Lower leg skin (tissue), 4 donors: Measurements from ENCODE around the gene OR2T6. TPM values are rescaled to one million over a fixed set of nuclear protein-coding genes. Genes with fewer than 3 reads are reported as not detected.
"Not testable (repeated sequence)": the region's sequence is repeated elsewhere in the genome, so short reads cannot be mapped to it uniquely, and the experiment has no call there.

Experiments used
- DNase-seq, 2 donors: peaks; one replicate each; pipeline ENCODE4 v3.0.0-alpha.2; 2019; ENCODE audit warnings: low spot score in 2 of 2
- H3K4me3 ChIP-seq: fragments of 200-600 bp; sonication (generic); 2 replicates; pipeline ENCODE4 v1.5.1; 2017; ENCODE audit warnings: mild to moderate bottlenecking, low read depth; ENCODE audit not compliant: poor library complexity, severe bottlenecking
- CTCF ChIP-seq, 3 donors: fragments of 450-650 bp; IDR thresholded peaks; one replicate each; pipeline ENCODE4 v1.5.1; 2016; ENCODE audit warnings: antibody characterized with exemption in 3 of 3, mild to moderate bottlenecking in 3 of 3, moderate library complexity in 2 of 3
- POLR2A ChIP-seq, 2 donors: fragments of 450-650 bp; IDR thresholded peaks; one replicate each; pipeline ENCODE4 v1.6.1; 2016 to 2017; ENCODE audit warnings: antibody characterized with exemption in 2 of 2, mild to moderate bottlenecking in 1 of 2, moderate library complexity in 1 of 2
- WGBS, 2 donors: methylation state at CpG; one replicate each; pipeline ENCODE4 v1.1.5; 2018; 5-methylcytosine and 5-hydroxymethylcytosine counted together
- intact Hi-C: fragments of 100-400 bp; cut with DNase I; formaldehyde crosslinking; loops from one replicate; pipeline ENCODE4 v1.15.0; 2023; ENCODE audit warnings: low total_unique reads
- total RNA-seq, 4 donors: library from RNA; depleted of rRNA; stranded (reverse); fragments of >200 nt; gene quantifications; one replicate each; pipeline ENCODE4 v1.1.0, GENCODE V29; 2016

The OR2T6 gene
- total RNA-seq, 4 donors from 2014 or later: not detected

- 69 to 78% methylated on average over 2 of the region's 2 CpGs for WGBS, 2 donors
- DNase-seq: no peak
- TF ChIP-seq CTCF (IDR thresholded peaks at IDR 0.05) (no peak), POLR2A (IDR thresholded peaks at IDR 0.05) (no peak)
- H3K4me3 ChIP-seq: no peak overlapping the region
- intact Hi-C loops: no loop called here
Measured at GRCh38 chr1:248417854-248418253, 42.3 kb downstream of the OR2T6 start.

GRCh38 chr1:248421384-248421783 lies 45.8 kb downstream of the OR2T6 start:
- WGBS, 2 donors: 14 to 21% methylated on average over 1 of the region's 1 CpG
- DNase-seq: no peak
- TF ChIP-seq POLR2A (IDR thresholded peaks at IDR 0.05) (no peak), CTCF (IDR thresholded peaks at IDR 0.05) (no peak)
- intact Hi-C loops: no loop called here
- H3K4me3 ChIP-seq: no peak overlapping the region

GRCh38 chr1:248427526-248428191 lies 52.1 kb downstream of the OR2T6 start:
- WGBS, 2 donors: 56 to 69% methylated on average over 3 of the region's 3 CpGs
- H3K4me3 ChIP-seq, DNase-seq, intact Hi-C loops: not testable (repeated sequence)

GRCh38 chr1:248428192-248428533 lies 52.6 kb downstream of the OR2T6 start:
- WGBS, 2 donors: 82 to 85% methylated on average over 3 of the region's 3 CpGs
- H3K4me3 ChIP-seq, intact Hi-C loops, DNase-seq: not testable (repeated sequence)

GRCh38 chr1:248431683-248432082 lies 56.1 kb downstream of the OR2T6 start:
- intact Hi-C loops: loop anchor here (10.0 kb wide), 1 partner anchor 223 kb away; the partner anchor contains the start of gene OR2T27
- not testable (repeated sequence) for DNase-seq, H3K4me3 ChIP-seq
- WGBS, 2 donors: 69% methylated on average over 11 of the region's 11 CpGs

- WGBS, 2 donors: 68 to 74% methylated on average over 4 of the region's 4 CpGs
- H3K4me3 ChIP-seq, DNase-seq: not testable (repeated sequence)
- intact Hi-C loops: loop anchor here (10.0 kb wide), 1 partner anchor 223 kb away; the partner anchor contains the start of gene OR2T27
Measured at GRCh38 chr1:248432201-248432600, 56.7 kb downstream of the OR2T6 start.

- intact Hi-C loops: loop anchor here (10.0 kb wide), 1 partner anchor 221 kb away; the partner anchor contains the start of gene OR2T27
- 90 to 92% methylated on average over 35 to 38 of the region's 38 CpGs for WGBS, 2 donors
- DNase-seq, H3K4me3 ChIP-seq: not testable (repeated sequence)
Measured at GRCh38 chr1:248433811-248434415, 58.4 kb downstream of the OR2T6 start.

GRCh38 chr1:248434913-248435312 lies 59.4 kb downstream of the OR2T6 start:
- intact Hi-C loops: loop anchor here (10.0 kb wide), 1 partner anchor 220 kb away; the partner anchor contains the start of gene OR2T27
- DNase-seq, H3K4me3 ChIP-seq: not testable (repeated sequence)
- 73 to 77% methylated on average over 6 of the region's 6 CpGs for WGBS, 2 donors

- not testable (repeated sequence) for DNase-seq, H3K4me3 ChIP-seq
- 76 to 89% methylated on average over 3 of the region's 3 CpGs for WGBS, 2 donors
- intact Hi-C loops: loop anchor here (10.0 kb wide), 1 partner anchor 218 kb away; the partner anchor contains the start of gene OR2T27
Measured at GRCh38 chr1:248436303-248436702, 60.8 kb downstream of the OR2T6 start.

GRCh38 chr1:248438668-248439067 lies 63.1 kb downstream of the OR2T6 start:
- 50 to 64% methylated on average over 1 of the region's 1 CpG for WGBS, 2 donors
- DNase-seq, H3K4me3 ChIP-seq: not testable (repeated sequence)
- intact Hi-C loops: loop anchor here (10.0 kb wide), 1 partner anchor 216 kb away; the partner anchor contains the start of gene OR2T27

GRCh38 chr1:248439283-248439682 lies 63.7 kb downstream of the OR2T6 start:
- intact Hi-C loops: loop anchor here (10.0 kb wide), 1 partner anchor 216 kb away; the partner anchor contains the start of gene OR2T27
- WGBS, 2 donors: 59 to 72% methylated on average over 5 of the region's 5 CpGs
- not testable (repeated sequence) for H3K4me3 ChIP-seq, DNase-seq
